Keratinocyte (primary cell): ENCODE data around the gene UGCG. TPM values are rescaled to one million over a fixed set of nuclear protein-coding genes. Genes with fewer than 3 reads are reported as not detected.

Source experiments
- DNase-seq: peaks from one replicate; pipeline ENCODE4 v3.0.0-alpha.2; 2011; ENCODE audit warnings: low read depth, missing footprints, low spot score
- FAIRE-seq: peaks from 2 replicates; lab custom pipeline; 2011; peaks lifted over from hg19 to GRCh38; lab: Jason Lieb, UNC
- H2AFZ ChIP-seq: 2 replicates; pipeline ENCODE4 v1.6.0; 2012; ENCODE audit warnings: low read length, control low read depth, inconsistent platforms; ENCODE audit not compliant: control insufficient read depth
- H3K27ac ChIP-seq: 2 replicates; pipeline ENCODE4 v1.5.1; 2011; ENCODE audit warnings: low read length; ENCODE audit not compliant: control insufficient read depth, insufficient read depth
- H3K27me3 ChIP-seq: 3 replicates; pipeline ENCODE4 v1.6.0; 2011; ENCODE audit warnings: low read length; ENCODE audit not compliant: control insufficient read depth, insufficient read depth; ENCODE audit errors: extremely low read depth
- H3K36me3 ChIP-seq, 2 experiments: 2 replicates in 1 of 2; 3 replicates in 1 of 2; pipeline ENCODE4 v1.5.1; 2011; ENCODE audit warnings: low read length in 2 of 2, mild to moderate bottlenecking in 1 of 2; ENCODE audit not compliant: control insufficient read depth in 2 of 2, insufficient read depth in 2 of 2; ENCODE audit errors: extremely low read depth in 1 of 2
- H3K4me1 ChIP-seq: 3 replicates; pipeline ENCODE4 v1.5.1; 2011; ENCODE audit warnings: low read length; ENCODE audit not compliant: control insufficient read depth, insufficient read depth; ENCODE audit errors: extremely low read depth
- H3K4me2 ChIP-seq: 3 replicates; pipeline ENCODE4 v1.6.0; 2011; ENCODE audit warnings: low read depth, low read length; ENCODE audit not compliant: control insufficient read depth, insufficient read depth; ENCODE audit errors: extremely low read depth
- H3K4me3 ChIP-seq, 3 experiments: fragments of 200-600 bp in 1 of 3; sonication (generic) in 1 of 3; 2 replicates in 2 of 3; 3 replicates in 1 of 3; pipeline ENCODE4 v1.5.1; 2011 to 2016; ENCODE audit warnings: low read length in 3 of 3, mild to moderate bottlenecking in 3 of 3, control low read depth in 2 of 3, inconsistent platforms in 1 of 3, low read depth in 1 of 3, mixed read lengths in 1 of 3, mixed run types in 1 of 3, moderate library complexity in 1 of 3; ENCODE audit not compliant: control insufficient read depth in 2 of 3, insufficient read depth in 2 of 3; ENCODE audit errors: extremely low read depth in 1 of 3
- H3K79me2 ChIP-seq: 2 replicates; pipeline ENCODE4 v1.6.0; 2012; ENCODE audit warnings: low read length; ENCODE audit not compliant: control insufficient read depth, insufficient read depth
- H3K9ac ChIP-seq: 3 replicates; pipeline ENCODE4 v1.6.0; 2011; ENCODE audit warnings: low read length; ENCODE audit not compliant: control insufficient read depth, insufficient read depth; ENCODE audit errors: extremely low read depth
- H3K9me1 ChIP-seq: 3 replicates; pipeline ENCODE4 v1.6.0; 2011; ENCODE audit warnings: low read length; ENCODE audit not compliant: control insufficient read depth, insufficient read depth; ENCODE audit errors: extremely low read depth
- H3K9me3 ChIP-seq: 2 replicates; pipeline ENCODE4 v1.5.1; 2012; ENCODE audit warnings: low read depth, low read length; ENCODE audit not compliant: control insufficient read depth
- H4K20me1 ChIP-seq: 3 replicates; pipeline ENCODE4 v1.6.0; 2011; ENCODE audit warnings: low read length; ENCODE audit not compliant: control insufficient read depth, insufficient read depth; ENCODE audit errors: extremely low read depth
- CTCF ChIP-seq, 3 experiments: IDR thresholded peaks in 1 of 3; conservative IDR thresholded peaks in 1 of 3; optimal IDR thresholded peaks in 1 of 3; 2 replicates in 2 of 3; 3 replicates in 1 of 3; pipeline versions ENCODE3 to v1.5.1; 2011; ENCODE audit warnings: low read length in 3 of 3, mild to moderate bottlenecking in 3 of 3, moderate library complexity in 2 of 3, control low read depth in 1 of 3, inconsistent platforms in 1 of 3; ENCODE audit not compliant: insufficient read depth in 2 of 3; ENCODE audit errors: extremely low read depth in 1 of 3
- EZH2 ChIP-seq: IDR thresholded peaks from one replicate; pipeline ENCODE4 v1.6.1; 2012; ENCODE audit warnings: inconsistent platforms, mild to moderate bottlenecking, low read length, moderate library complexity
- dilution Hi-C: fragments of 300-500 bp; cut with MboI; formaldehyde crosslinking; loops from one replicate; pipeline ENCODE4 v1.7.0; 2020; ENCODE audit warnings: low sequenced_read_pairs; ENCODE audit not compliant: extremely low pct_ligation_motif_present
- polyA plus RNA-seq, 5 experiments: library from polyadenylated mRNA; depleted of rRNA in 3 of 5; stranded (reverse) in 3 of 5; stranded (forward) in 1 of 5; unstranded in 1 of 5; fragments of >200 nt; gene quantifications; 1 replicate in 1 of 5; 2 replicates in 3 of 5; 3 replicates in 1 of 5; pipeline versions ENCODE4 v1.2.1 to v1.2.3, GENCODE V29; 2011 to 2012; ENCODE audit warnings: missing spikeins in 2 of 5, low read depth in 1 of 5, low replicate concordance in 1 of 5

The UGCG gene
- polyA plus RNA-seq, 1 donor (not counting 4 experiments of a cell fraction or from before 2014, with no cell fraction given): 49.8 TPM

- Histone ChIP-seq H3K36me3 (no peaks in the 10 kb centered on the region), H3K9ac (no peak overlapping the region), H3K79me2 (no peaks in the 10 kb centered on the region), H3K27ac (no peak overlapping the region), H3K4me3 (no peak overlapping the region), H3K4me1 (peaks cover 36% of the 10 kb centered on the region), H3K4me2 (no peak overlapping the region), H3K9me1 (no peaks in the 10 kb centered on the region), H4K20me1 (no peaks in the 10 kb centered on the region), H3K9me3 (no peaks in the 10 kb centered on the region), H2AFZ (no peak overlapping the region), H3K27me3 (no peaks in the 10 kb centered on the region)
- dilution Hi-C loops: no loop called here
- no peak for DNase-seq
- TF ChIP-seq EZH2: no peak
- TF ChIP-seq CTCF (optimal IDR thresholded peaks at IDR 0.05 in 1 of 3, IDR thresholded peaks at IDR 0.05 in 1 of 3, conservative IDR thresholded peaks at IDR 0.05 in 1 of 3; ENCODE audit: extremely low read depth in 1 of 3, insufficient read depth in 2 of 3, low read length in 3 of 3): no peak
- FAIRE-seq: no peak
Observed at GRCh38 chr9:111955048-111955447, 58.4 kb downstream of the UGCG start.

- Histone ChIP-seq H3K9ac (peak overlapping the region; percentile 77), H3K9me3 (no peaks in the 10 kb centered on the region), H4K20me1 (no peaks in the 10 kb centered on the region), H3K27me3 (no peaks in the 10 kb centered on the region), H2AFZ (no peak overlapping the region), H3K36me3 (no peaks in the 10 kb centered on the region), H3K4me1 (peaks cover 44% of the 10 kb centered on the region), H3K9me1 (no peaks in the 10 kb centered on the region), H3K4me2 (peak overlapping the region; percentile 95), H3K79me2 (no peaks in the 10 kb centered on the region), H3K27ac (peak overlapping the region; percentile 98), H3K4me3 (peak overlapping the region in 2 of 3 experiments; percentile 14 to 73)
- dilution Hi-C loops: no loop called here
- TF ChIP-seq EZH2: no peak
- no peak for TF ChIP-seq CTCF (optimal IDR thresholded peaks at IDR 0.05 in 1 of 3, IDR thresholded peaks at IDR 0.05 in 1 of 3, conservative IDR thresholded peaks at IDR 0.05 in 1 of 3; ENCODE audit: extremely low read depth in 1 of 3, insufficient read depth in 2 of 3, low read length in 3 of 3)
- peak; percentile 88 for DNase-seq
- peak; percentile 83 for FAIRE-seq
Observed at GRCh38 chr9:111957856-111958631, 61.4 kb downstream of the UGCG start.
